HCT116 (cell line): Measurements from ENCODE around the gene C15orf62. TPM values are rescaled to one million over a fixed set of nuclear protein-coding genes. Genes with fewer than 3 reads are reported as not detected.

Source experiments
- ATAC-seq: fragments of 200-7000 bp; cut with Tn5 transposase; 2 replicates; pipeline ENCODE4 v1.9.1; 2020; ENCODE audit warnings: mild to moderate bottlenecking, moderate library complexity
- BruUV-seq: library from RNA; stranded (reverse); fragments of 400-500 nt; replicated peaks from 2 replicates; lab custom pipeline; 2021; lab: Mats Ljungman, UMichigan
- CTCF ChIA-PET: fragments of 300-600 bp; sonication (Branson Sonifier 250); formaldehyde crosslinking; loops from one replicate; lab custom pipeline; 2021; ENCODE audit warnings: antibody characterized with exemption; lab: Charles Lee
- POLR2A ChIA-PET: fragments of 300-600, 350-600 bp; sonication (Branson Sonifier 250); formaldehyde crosslinking; loops from one replicate; lab custom pipeline; 2021; ENCODE audit warnings: antibody characterized with exemption; lab: Charles Lee
- RAD21 ChIA-PET, 2 experiments: fragments of 300-600 bp; sonication (Branson Sonifier 250); formaldehyde crosslinking; loops; one replicate each; lab custom pipeline; 2023; ENCODE audit warnings: low total read pairs in 2 of 2; ENCODE audit not compliant: uncharacterized antibody in 2 of 2, unreplicated experiment in 2 of 2, low non-redundant PET in 1 of 2; lab: Charles Lee
- DNase-seq: peaks from one replicate; pipeline ENCODE4 v3.0.0-alpha.2; 2010; ENCODE audit warnings: low read depth, low spot score
- H2AFZ ChIP-seq: fragments of 200-600 bp; shearing (Covaris generic), sonication (generic); 2 replicates; pipeline ENCODE4 v1.6.1; 2017; ENCODE audit warnings: low read depth, mixed run types, mixed read lengths, antibody characterized with exemption, low read length; ENCODE audit not compliant: poor library complexity, severe bottlenecking
- H3K27ac ChIP-seq: 2 replicates; pipeline ENCODE4 v1.5.1; 2012; ENCODE audit warnings: low read depth, low read length
- H3K27me3 ChIP-seq: fragments of 200-600 bp; sonication (generic); 2 replicates; pipeline ENCODE4 v1.6.1; 2016; ENCODE audit warnings: mixed run types, low read length, mixed read lengths; ENCODE audit not compliant: insufficient read depth
- H3K36me3 ChIP-seq, 2 experiments: fragments of 200-500 bp in 1 of 2; fragments of 200-600 bp in 1 of 2; sonication (Bioruptor generic) in 1 of 2; sonication (generic) in 1 of 2; 2 replicates each; pipeline versions ENCODE4 v1.5.1 to v1.6.1; 2014 to 2016; ENCODE audit warnings: low read length in 2 of 2, inconsistent platforms in 1 of 2, mixed read lengths in 1 of 2, mixed run types in 1 of 2; ENCODE audit not compliant: insufficient read depth in 2 of 2, control insufficient read depth in 1 of 2
- H3K4me1 ChIP-seq, 2 experiments: fragments of 200-600 bp in 1 of 2; sonication (generic) in 1 of 2; 2 replicates each; pipeline versions ENCODE4 v1.5.1 to v1.6.1; 2012 to 2017; ENCODE audit warnings: low read length in 2 of 2, inconsistent platforms in 1 of 2, mild to moderate bottlenecking in 1 of 2, mixed read lengths in 1 of 2, mixed run types in 1 of 2, moderate library complexity in 1 of 2; ENCODE audit not compliant: insufficient read depth in 2 of 2, control insufficient read depth in 1 of 2
- H3K4me2 ChIP-seq: fragments of 200-600 bp; sonication (generic); 2 replicates; pipeline ENCODE4 v1.6.1; 2017; ENCODE audit warnings: mixed run types, low read length, mixed read lengths
- H3K4me3 ChIP-seq, 2 experiments: fragments of 200-600 bp in 1 of 2; sonication (generic) in 1 of 2; replicated peaks in 1 of 2; 2 replicates each; pipeline ENCODE4 v1.5.1; 2011 to 2016; ENCODE audit warnings: low read length in 2 of 2, control low read depth in 1 of 2, low read depth in 1 of 2, mild to moderate bottlenecking in 1 of 2, mixed read lengths in 1 of 2, mixed run types in 1 of 2
- H3K79me2 ChIP-seq: fragments of 200-600 bp; sonication (generic); 2 replicates; pipeline ENCODE4 v1.6.1; 2017; ENCODE audit warnings: mild to moderate bottlenecking, mixed run types, low read length, moderate library complexity, mixed read lengths; ENCODE audit not compliant: insufficient read depth
- H3K9ac ChIP-seq: fragments of 200-600 bp; sonication (generic); 2 replicates; pipeline ENCODE4 v1.6.1; 2016; ENCODE audit warnings: low read length, mixed read lengths
- H3K9me2 ChIP-seq: fragments of 200-600 bp; sonication (generic), shearing (Covaris generic); 2 replicates; pipeline ENCODE4 v1.6.1; 2017; ENCODE audit warnings: mixed run types, mild to moderate bottlenecking, moderate library complexity; ENCODE audit not compliant: insufficient read depth
- H3K9me3 ChIP-seq, 2 experiments: fragments of 200-500 bp in 1 of 2; fragments of 200-600 bp in 1 of 2; sonication (Bioruptor generic) in 1 of 2; sonication (generic) in 1 of 2; 2 replicates each; pipeline ENCODE4 v1.6.1; 2014 to 2017; ENCODE audit warnings: low read length in 2 of 2, mixed read lengths in 2 of 2, inconsistent platforms in 1 of 2, low read depth in 1 of 2, mild to moderate bottlenecking in 1 of 2, mixed run types in 1 of 2, moderate library complexity in 1 of 2; ENCODE audit not compliant: control insufficient read depth in 1 of 2, insufficient read depth in 1 of 2
- H4K20me1 ChIP-seq: fragments of 200-600 bp; sonication (generic), shearing (Covaris generic); 2 replicates; pipeline ENCODE4 v1.6.1; 2017; ENCODE audit warnings: mixed run types, mild to moderate bottlenecking, moderate library complexity; ENCODE audit not compliant: insufficient read depth
- CBX3 ChIP-seq: IDR thresholded peaks from 2 replicates; pipeline ENCODE4 v1.6.1; 2012; ENCODE audit warnings: low read depth
- ELF1 ChIP-seq: IDR thresholded peaks from 2 replicates; pipeline ENCODE4 v1.6.1; 2012; ENCODE audit warnings: low read depth, borderline replicate concordance
- EZH2 ChIP-seq: fragments of 200-600 bp; sonication (generic); IDR thresholded peaks from 2 replicates; pipeline ENCODE4 v1.6.1; 2017; ENCODE audit warnings: antibody characterized with exemption, mixed run types
- POLR2A ChIP-seq: IDR thresholded peaks from 2 replicates; pipeline ENCODE4 v1.7.0; 2011; ENCODE audit warnings: borderline replicate concordance; ENCODE audit not compliant: insufficient read depth, insufficient read length; ENCODE audit errors: extremely low read depth
- RAD21 ChIP-seq: IDR thresholded peaks from 2 replicates; pipeline ENCODE4 v1.6.1; 2012; ENCODE audit warnings: low read depth, mild to moderate bottlenecking
- ZFX ChIP-seq: fragments of 450-650 bp; IDR thresholded peaks from 2 replicates; pipeline ENCODE4 v1.6.1; 2017
- intact Hi-C: fragments of 100-400 bp; cut with micrococcal nuclease; formaldehyde crosslinking; loops from 2 replicates; pipeline ENCODE4 v1.10.0; 2022
- total RNA-seq: library from RNA; stranded (reverse); gene quantifications from one replicate; pipeline ENCODE4 v1.2.1, GENCODE V29; 2021; ENCODE audit not compliant: unreplicated experiment
- TF ChIP-seq, protein P1 (sequence below): IDR thresholded peaks from 2 replicates; pipeline ENCODE4 v1.6.1; 2012
- TF ChIP-seq, protein P2 (sequence below): IDR thresholded peaks from 2 replicates; pipeline ENCODE4 v1.6.1; 2011; ENCODE audit warnings: mild to moderate bottlenecking, low read length, moderate library complexity; ENCODE audit not compliant: insufficient replicate concordance; ENCODE audit errors: extremely low read depth
- TF ChIP-seq, protein P3 (sequence below), 3 experiments: fragments of 200-600 bp in 1 of 3; sonication (generic) in 1 of 3; IDR thresholded peaks in 2 of 3; conservative IDR thresholded peaks in 1 of 3; 2 replicates each; pipeline ENCODE4 v1.5.1; 2012 to 2017; ENCODE audit warnings: low read depth in 2 of 3, low read length in 2 of 3, antibody characterized with exemption in 1 of 3, borderline replicate concordance in 1 of 3, control low read depth in 1 of 3, mild to moderate bottlenecking in 1 of 3, mixed read lengths in 1 of 3, mixed run types in 1 of 3, moderate library complexity in 1 of 3; ENCODE audit not compliant: insufficient read depth in 1 of 3

The C15orf62 gene
- total RNA-seq, 1 experiment from 2014 or later, result 0.10 TPM

DNA sequence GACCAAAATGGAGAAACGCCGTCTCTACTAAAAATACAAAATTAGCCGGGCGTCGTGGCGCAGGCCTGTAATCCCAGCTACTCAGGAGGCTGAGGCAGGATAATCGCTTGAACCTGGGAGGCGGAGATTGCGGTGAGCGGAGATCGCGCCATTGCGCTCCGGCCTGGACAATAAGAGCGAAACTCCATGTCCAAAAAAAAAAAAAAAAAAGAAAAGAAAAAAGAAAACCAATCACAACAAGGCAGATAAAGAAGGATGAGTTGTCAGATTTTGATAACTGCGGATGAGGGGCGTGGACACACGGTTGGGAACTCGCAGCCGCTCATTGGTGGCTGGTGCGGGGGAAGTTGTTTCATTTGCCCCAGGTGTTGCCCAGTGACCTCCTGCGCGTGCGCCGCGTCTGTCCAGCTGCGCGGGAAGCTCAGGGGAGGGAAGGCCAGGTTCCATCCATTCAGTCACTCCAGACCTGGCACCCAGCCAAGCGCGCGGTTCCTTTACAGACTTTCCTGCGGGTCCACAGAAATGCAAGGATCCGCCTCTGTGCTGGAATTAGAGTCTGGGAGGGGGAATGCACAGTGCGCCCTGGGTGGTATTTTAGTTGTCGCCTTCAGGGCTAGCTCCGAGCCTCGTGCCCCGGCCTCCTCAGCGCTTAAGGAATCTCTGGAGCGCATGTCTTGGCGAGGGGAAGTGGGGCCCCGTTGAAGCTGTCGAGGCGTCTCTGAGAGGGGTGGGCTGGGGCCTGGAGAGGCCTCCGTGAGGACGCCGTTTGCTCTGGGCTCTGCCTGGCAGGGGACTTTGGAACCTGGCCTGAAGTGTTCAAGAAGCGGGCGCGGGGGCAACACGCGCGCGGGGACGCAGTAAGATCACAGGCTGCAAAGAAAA is 6.6 kb upstream of the C15orf62 start:
- BruUV-seq, result no TSS peak
- intact Hi-C loops, result no loop called here
- CTCF ChIA-PET, result interaction anchor here (1.2 to 1.7 kb wide), 3 partner anchors 19 to 131 kb away, joined by 3 to 5 read pairs (median 4); partner anchors contain the start of gene VPS18
- Histone ChIP-seq H4K20me1 (no peaks in the 10 kb centered on the region), H3K9ac (peak overlapping the region; percentile 49), H3K9me2 (no peaks in the 10 kb centered on the region), H3K4me2 (peak overlapping the region; percentile 81), H3K27me3 (no peaks in the 10 kb centered on the region), H3K79me2 (no peaks in the 10 kb centered on the region), H3K4me3 (peak overlapping the region; percentile 21 to 47), H2AFZ (no peak overlapping the region), H3K27ac (no peak overlapping the region; the same call in 1 of the 2 replicates), H3K36me3 (no peaks in the 10 kb centered on the region), H3K9me3 (no peaks in the 10 kb centered on the region), H3K4me1 (peaks cover 29 to 48% of the 10 kb centered on the region in 2 experiments)
- ATAC-seq, result peak; percentile 18
- RAD21 ChIA-PET, result interaction anchor here in 1 of 2 experiments (0.6 kb wide), 1 partner anchor 18 kb away, joined by 3 read pairs; no protein-coding TSS in a partner anchor
- no peak for DNase-seq
- peak; percentile 42; the same call in 1 of the 2 replicates for TF ChIP-seq ZFX
- TF ChIP-seq, protein P1, sequence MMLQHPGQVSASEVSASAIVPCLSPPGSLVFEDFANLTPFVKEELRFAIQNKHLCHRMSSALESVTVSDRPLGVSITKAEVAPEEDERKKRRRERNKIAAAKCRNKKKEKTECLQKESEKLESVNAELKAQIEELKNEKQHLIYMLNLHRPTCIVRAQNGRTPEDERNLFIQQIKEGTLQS, result no peak
- POLR2A ChIA-PET, result no interaction called here

DNA sequence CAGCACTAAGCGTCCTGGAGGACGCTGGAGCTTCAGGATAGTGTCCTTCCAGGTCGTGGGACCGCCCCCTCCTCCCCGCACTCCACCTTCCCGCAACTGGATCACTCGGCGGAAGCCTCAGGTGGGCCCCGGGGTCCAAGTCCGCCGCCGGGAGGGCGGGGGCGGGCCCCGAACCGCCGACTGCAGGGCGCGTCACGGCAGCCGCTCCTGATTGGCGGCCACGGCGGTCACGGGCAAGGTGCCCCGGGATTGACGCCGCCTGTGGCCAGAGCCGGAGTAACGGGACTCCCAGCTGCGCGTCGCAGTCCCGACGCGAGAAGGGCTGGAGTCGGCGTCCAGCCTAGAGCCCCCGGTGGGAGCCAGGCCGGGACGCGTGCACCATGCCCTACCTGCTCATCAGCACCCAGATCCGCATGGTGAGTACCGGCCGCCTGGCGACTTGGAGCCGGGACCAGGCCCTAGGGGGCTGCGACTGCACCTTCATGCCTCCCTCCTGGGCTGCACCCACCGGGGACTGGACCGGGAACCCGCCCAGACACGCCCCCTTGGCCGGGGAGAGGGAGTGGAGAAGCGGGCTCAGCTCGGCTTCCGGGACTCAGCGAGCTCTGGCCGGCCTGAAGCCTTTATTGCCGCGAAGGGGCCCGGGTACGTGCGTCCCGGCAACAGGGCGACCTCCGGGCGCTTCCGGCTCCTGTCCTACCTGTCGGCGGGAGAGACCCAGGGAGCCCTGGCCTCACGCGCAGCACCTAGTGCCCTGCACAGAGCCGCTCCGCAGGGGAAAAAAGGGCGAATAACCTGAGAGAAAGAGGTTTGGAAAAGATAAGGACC is 5.8 kb upstream of the C15orf62 start, which contains the start of gene GCHFR:
TSS of gene GCHFR (plus strand) at position 268 of the 828 bp plus-strand sequence. CDS start at position 381, 113 bp downstream.
- H4K20me1 ChIP-seq, result no peaks in the 10 kb centered on the region
- H3K27me3 ChIP-seq, result no peaks in the 10 kb centered on the region
- no peaks in the 10 kb centered on the region for H3K79me2 ChIP-seq
- H3K9ac ChIP-seq, result peak within 1 kb of the TSS; percentile 49
- peak within 1 kb of the TSS; percentile 21 to 47 for H3K4me3 ChIP-seq
- ChIA-PET CTCF (interaction anchor here (1.6 to 1.7 kb wide), 2 partner anchors 19 to 130 kb away, joined by 4 to 5 read pairs; partner anchors contain the start of gene VPS18), RAD21 (interaction anchor here in 1 of 2 experiments (0.6 kb wide), 1 partner anchor 19 kb away, joined by 3 read pairs; no protein-coding TSS in a partner anchor), POLR2A (interaction anchor here (0.5 kb wide), 1 partner anchor 565 kb away, joined by 4 read pairs; no protein-coding TSS in a partner anchor)
- peak; percentile 83 for ATAC-seq
- no peaks in the 10 kb centered on the region for H3K9me3 ChIP-seq
- peaks cover 29 to 55% of the 10 kb centered on the region in 2 experiments for H3K4me1 ChIP-seq
- BruUV-seq, result no TSS peak
- no peak within 1 kb of the TSS; the same call in 1 of the 2 replicates for H3K27ac ChIP-seq
- H2AFZ ChIP-seq, result no peak within 1 kb of the TSS
- H3K4me2 ChIP-seq, result peak within 1 kb of the TSS; percentile 81
- no peak for DNase-seq
- H3K36me3 ChIP-seq, result no peaks in the 10 kb centered on the region
- H3K9me2 ChIP-seq, result no peaks in the 10 kb centered on the region
- intact Hi-C loops, result no loop called here
- TF ChIP-seq, protein P2, sequence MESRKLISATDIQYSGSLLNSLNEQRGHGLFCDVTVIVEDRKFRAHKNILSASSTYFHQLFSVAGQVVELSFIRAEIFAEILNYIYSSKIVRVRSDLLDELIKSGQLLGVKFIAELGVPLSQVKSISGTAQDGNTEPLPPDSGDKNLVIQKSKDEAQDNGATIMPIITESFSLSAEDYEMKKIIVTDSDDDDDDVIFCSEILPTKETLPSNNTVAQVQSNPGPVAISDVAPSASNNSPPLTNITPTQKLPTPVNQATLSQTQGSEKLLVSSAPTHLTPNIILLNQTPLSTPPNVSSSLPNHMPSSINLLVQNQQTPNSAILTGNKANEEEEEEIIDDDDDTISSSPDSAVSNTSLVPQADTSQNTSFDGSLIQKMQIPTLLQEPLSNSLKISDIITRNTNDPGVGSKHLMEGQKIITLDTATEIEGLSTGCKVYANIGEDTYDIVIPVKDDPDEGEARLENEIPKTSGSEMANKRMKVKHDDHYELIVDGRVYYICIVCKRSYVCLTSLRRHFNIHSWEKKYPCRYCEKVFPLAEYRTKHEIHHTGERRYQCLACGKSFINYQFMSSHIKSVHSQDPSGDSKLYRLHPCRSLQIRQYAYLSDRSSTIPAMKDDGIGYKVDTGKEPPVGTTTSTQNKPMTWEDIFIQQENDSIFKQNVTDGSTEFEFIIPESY, result no peak
- TF ChIP-seq CBX3 (0 out of 2 replicates have a peak, but pooled peaks have one; percentile 23), ELF1 (no peak), RAD21 (no peak), EZH2 (no peak), POLR2A (peak; percentile 51), ZFX (no peak; the same call in 1 of the 2 replicates)
- TF ChIP-seq, protein P3, sequence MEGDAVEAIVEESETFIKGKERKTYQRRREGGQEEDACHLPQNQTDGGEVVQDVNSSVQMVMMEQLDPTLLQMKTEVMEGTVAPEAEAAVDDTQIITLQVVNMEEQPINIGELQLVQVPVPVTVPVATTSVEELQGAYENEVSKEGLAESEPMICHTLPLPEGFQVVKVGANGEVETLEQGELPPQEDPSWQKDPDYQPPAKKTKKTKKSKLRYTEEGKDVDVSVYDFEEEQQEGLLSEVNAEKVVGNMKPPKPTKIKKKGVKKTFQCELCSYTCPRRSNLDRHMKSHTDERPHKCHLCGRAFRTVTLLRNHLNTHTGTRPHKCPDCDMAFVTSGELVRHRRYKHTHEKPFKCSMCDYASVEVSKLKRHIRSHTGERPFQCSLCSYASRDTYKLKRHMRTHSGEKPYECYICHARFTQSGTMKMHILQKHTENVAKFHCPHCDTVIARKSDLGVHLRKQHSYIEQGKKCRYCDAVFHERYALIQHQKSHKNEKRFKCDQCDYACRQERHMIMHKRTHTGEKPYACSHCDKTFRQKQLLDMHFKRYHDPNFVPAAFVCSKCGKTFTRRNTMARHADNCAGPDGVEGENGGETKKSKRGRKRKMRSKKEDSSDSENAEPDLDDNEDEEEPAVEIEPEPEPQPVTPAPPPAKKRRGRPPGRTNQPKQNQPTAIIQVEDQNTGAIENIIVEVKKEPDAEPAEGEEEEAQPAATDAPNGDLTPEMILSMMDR (IDR thresholded peaks at IDR 0.05 in 2 of 3, conservative IDR thresholded peaks at IDR 0.05 in 1 of 3; ENCODE audit: borderline replicate concordance in 1 of 3, insufficient read depth in 1 of 3, low read depth in 2 of 3, low read length in 2 of 3), result peak in 1 of 3 experiments; percentile 35; a peak in 2 of 6 replicates
- TF ChIP-seq, protein P1, result no peak
